IPS DF 6.9 (cell line): Measurements from ENCODE around the gene SOCS7.
"Not testable (repeated sequence)": the region's sequence is repeated elsewhere in the genome, so short reads cannot be mapped to it uniquely, and the experiment has no call there.

Experiments
- DNase-seq: peaks from one replicate; pipeline ENCODE4 v3.0.0-alpha.2; 2013; ENCODE audit warnings: low read depth, low spot score
- H3K27ac ChIP-seq: one replicate; pipeline ENCODE4 v1.5.1; 2013; ENCODE audit warnings: low read length, control low read depth
- H3K27me3 ChIP-seq: 2 replicates; pipeline ENCODE4 v1.6.1; 2013; ENCODE audit warnings: mild to moderate bottlenecking, low read length; ENCODE audit not compliant: control insufficient read depth, insufficient read depth
- H3K36me3 ChIP-seq: 2 replicates; pipeline ENCODE4 v1.6.1; 2013; ENCODE audit warnings: low read length; ENCODE audit not compliant: control insufficient read depth, insufficient read depth
- H3K4me1 ChIP-seq: 2 replicates; pipeline ENCODE4 v1.6.1; 2013; ENCODE audit warnings: low read length; ENCODE audit not compliant: control insufficient read depth, insufficient read depth
- H3K4me3 ChIP-seq: 2 replicates; pipeline ENCODE4 v1.5.1; 2013; ENCODE audit warnings: mild to moderate bottlenecking, low read length
- H3K9me3 ChIP-seq: 2 replicates; pipeline ENCODE4 v1.6.1; 2013; ENCODE audit warnings: low read length, inconsistent platforms; ENCODE audit not compliant: control insufficient read depth, insufficient read depth
- WGBS: extraction: QIAGEN DNeasy Blood & Tissue Kit; methylation state at CpG from one replicate; pipeline ENCODE4 v1.1.7; 2013; ENCODE audit warnings: mixed read lengths, missing lambda C conversion rate; ENCODE audit not compliant: insufficient read length, insufficient coverage; 5-methylcytosine and 5-hydroxymethylcytosine counted together

Gene SOCS7

DNA sequence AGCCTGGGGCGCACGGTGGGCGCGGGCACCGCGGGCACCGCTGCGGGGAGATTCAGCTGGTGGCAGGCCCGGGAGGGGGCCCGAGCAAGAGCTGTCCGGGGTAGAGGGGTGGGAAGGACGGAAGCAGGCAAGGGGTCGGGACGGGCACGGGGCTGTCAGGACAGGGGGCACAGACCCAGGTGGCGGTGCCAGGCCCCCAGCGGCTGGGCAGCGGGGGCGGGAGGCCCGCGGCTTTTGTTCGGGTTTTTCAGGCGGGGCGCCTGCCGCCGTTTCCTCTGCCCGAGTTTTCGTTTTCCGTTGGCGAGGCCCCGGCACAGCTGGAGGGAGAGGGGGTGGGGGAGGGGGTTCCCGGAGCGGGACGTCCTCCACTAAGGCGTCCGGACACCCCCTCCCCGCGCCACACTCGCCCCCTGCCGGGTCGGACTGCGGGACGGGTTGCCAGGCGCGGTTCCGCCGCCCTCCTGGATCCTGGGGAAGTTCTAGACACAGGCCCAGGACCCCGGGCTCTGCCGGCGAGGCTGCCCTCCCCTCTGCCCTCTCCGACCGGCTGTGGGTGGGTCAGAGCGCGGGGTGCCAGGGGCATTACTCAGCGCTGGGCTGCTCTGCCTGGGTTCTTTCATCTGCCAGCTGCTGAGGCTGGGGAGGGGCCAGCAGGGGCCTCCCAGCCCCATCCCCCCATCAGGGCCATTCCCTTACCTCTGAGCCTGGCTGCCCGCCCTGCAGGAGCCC lies 77.2 kb downstream of the SOCS7 start:
- Histone ChIP-seq H3K4me3 (peak overlapping the region; percentile 50), H3K9me3 (no peaks in the 10 kb centered on the region), H3K27me3 (no peaks in the 10 kb centered on the region), H3K4me1 (peaks cover 16% of the 10 kb centered on the region), H3K36me3 (no peaks in the 10 kb centered on the region), H3K27ac (no peak overlapping the region)
- no peak for DNase-seq
- WGBS = no CpG with 5 or more reads among the region's 56 CpGs

DNA sequence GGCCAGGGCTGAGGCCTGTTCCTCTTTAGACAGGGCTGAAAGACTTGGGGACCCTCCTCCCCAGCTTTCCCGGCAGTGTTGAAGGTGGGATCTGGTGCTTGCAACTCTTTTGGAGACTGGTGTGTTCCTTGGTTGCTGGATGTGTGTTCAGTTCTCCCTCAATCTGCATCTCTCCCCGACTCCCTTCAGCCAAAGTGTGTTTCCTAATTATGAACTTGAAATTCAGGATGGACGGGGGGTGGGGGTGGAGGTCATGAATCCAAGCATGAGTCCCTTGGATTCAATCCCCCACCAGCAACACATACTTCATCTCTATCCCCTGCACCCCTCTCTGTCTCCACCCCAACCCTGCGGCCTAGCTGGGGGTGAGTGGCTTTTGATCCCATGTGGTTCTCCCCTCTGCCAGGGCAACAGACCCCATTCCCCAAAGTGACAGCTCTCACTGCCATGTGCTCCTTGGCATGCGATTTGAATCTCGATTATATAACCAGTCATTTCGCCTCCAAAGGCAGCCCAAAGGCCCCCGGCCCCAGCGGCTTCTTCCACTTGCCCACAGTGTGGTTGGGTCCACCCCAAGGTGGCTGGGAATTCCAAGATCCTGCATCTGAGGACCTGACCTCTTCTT lies 77.9 kb downstream of the SOCS7 start:
- Histone ChIP-seq H3K36me3 (no peaks in the 10 kb centered on the region), H3K27me3 (no peaks in the 10 kb centered on the region), H3K4me1 (peaks cover 19% of the 10 kb centered on the region), H3K4me3 (peak overlapping the region; percentile 50; the same call in 1 of the 2 replicates), H3K27ac (no peak overlapping the region), H3K9me3 (no peaks in the 10 kb centered on the region)
- DNase-seq = no peak
- no CpG with 5 or more reads among the region's 9 CpGs for WGBS

DNA sequence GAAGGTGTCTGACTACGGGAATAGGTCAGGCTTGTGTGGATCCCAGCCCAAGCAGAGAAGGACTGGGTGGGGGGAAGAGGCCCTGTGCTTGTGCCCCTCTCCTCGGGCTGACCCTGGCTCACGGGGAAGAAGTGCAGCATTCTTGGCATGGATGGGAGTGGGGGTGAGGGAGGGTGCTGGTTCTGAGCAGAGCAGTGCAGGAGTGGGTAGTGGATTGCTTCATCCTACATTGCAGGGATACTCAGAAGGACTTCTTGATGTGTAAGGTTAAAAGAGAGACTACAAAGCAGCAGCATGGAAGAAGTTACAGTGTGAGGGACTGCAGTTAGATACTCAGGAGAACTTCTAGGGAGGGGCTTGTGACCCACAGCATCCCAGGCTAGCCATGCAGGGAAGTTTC lies 78.7 kb downstream of the SOCS7 start:
- Histone ChIP-seq H3K27ac (no peak overlapping the region), H3K4me1 (peaks cover 20% of the 10 kb centered on the region), H3K36me3 (no peaks in the 10 kb centered on the region), H3K27me3 (no peaks in the 10 kb centered on the region), H3K9me3 (no peaks in the 10 kb centered on the region), H3K4me3 (no peak overlapping the region)
- no CpG with 5 or more reads among the region's 3 CpGs for WGBS
- DNase-seq = no peak

DNA sequence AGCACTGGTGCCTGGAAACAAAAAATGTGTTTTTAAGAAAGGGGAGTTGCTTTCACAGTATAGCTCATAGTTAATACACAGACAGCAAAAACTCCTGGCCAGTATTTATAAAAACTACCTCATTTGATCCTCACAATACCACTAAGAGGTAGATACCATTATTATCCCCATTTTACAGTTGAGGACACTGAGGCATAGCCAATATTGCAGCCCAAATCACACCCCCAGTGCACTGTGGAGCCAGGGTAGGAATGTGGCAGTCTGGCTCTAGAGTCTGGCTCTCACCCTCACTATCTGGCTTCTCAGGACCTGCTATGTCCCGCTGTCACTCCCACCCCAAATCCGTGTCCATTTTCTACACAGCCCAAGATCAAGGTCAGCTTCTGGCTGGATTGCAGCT lies 79.2 kb downstream of the SOCS7 start:
- H3K9me3 ChIP-seq = no peaks in the 10 kb centered on the region
- H3K4me1 ChIP-seq = peaks cover 16% of the 10 kb centered on the region
- no peak overlapping the region for H3K4me3 ChIP-seq
- WGBS = no CpG with 5 or more reads among the region's 2 CpGs
- no peaks in the 10 kb centered on the region for H3K27me3 ChIP-seq
- H3K36me3 ChIP-seq = no peaks in the 10 kb centered on the region
- no peak for DNase-seq
- H3K27ac ChIP-seq = no peak overlapping the region

DNA sequence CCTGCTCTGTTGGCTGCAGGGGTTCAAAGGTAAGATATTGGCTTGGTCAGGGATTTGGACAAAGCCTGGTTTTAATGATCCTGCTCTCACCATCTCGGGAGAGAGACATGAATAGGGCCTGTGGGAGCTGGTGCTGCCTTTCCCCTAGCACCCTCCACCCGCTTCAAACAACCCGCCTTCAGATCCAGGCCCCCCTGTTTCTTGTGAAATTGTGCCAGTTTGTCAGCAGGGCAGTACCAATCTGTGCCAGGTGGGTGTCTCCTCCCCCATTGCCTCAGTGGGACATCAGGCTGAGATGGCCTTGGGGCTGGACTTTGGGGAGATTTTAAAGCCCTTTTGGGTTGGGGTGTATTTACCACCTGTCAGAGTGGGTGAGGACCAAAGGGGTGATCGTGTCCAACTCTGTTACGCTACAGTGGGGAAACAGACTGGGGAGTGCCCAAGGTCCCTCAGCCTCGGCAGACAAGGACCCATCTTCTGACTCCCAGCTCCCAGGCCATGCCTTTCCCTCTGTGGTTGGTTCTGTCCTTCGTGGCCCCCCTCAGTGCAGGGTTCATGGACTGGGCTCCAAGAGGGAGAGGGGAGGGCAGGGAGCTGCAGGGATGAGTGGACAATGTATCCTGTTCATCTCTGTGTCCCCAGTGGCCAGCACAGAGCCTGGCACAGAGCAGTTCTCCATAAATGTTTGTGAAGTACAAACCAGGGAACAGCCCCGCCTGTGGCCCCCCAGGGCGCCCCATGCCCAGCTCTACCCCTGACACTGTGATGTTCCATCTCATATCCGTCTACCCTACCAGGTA lies 79.9 kb downstream of the SOCS7 start:
- WGBS = no CpG with 5 or more reads among the region's 10 CpGs
- Histone ChIP-seq H3K27me3 (no peaks in the 10 kb centered on the region), H3K4me1 (peaks cover 14% of the 10 kb centered on the region), H3K4me3 (no peak overlapping the region), H3K9me3 (no peaks in the 10 kb centered on the region), H3K27ac (no peak overlapping the region), H3K36me3 (no peaks in the 10 kb centered on the region)
- no peak for DNase-seq

DNA sequence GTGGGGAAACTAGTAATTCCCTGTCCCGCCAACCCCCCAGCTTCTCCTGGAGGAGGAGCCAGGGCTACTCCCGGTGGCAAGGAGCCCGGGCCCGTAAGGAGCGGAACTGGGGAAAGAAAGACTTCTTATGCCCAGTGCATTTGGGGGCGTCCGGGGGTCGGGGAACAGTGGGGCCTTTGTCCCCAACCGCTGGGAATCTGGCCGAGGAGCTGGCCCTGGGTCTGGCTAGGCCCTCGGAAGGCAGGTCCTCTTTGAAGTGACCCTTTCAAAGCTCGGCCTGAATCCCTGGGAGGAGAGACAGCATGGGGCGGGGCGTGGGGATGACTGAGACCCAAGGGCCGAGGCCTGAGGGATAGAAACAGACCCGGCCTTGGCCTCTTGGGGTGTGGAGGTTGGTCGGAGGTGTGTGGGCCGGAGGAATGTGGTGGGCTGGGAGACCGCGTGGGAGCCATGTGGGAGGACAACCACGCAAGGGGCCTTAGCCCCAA lies 82.6 kb downstream of the SOCS7 start:
- Histone ChIP-seq H3K4me3 (no peak overlapping the region), H3K36me3 (no peaks in the 10 kb centered on the region), H3K9me3 (no peaks in the 10 kb centered on the region), H3K27me3 (no peaks in the 10 kb centered on the region), H3K4me1 (peaks cover 12% of the 10 kb centered on the region), H3K27ac (no peak overlapping the region)
- no CpG with 5 or more reads among the region's 21 CpGs for WGBS
- DNase-seq = no peak

DNA sequence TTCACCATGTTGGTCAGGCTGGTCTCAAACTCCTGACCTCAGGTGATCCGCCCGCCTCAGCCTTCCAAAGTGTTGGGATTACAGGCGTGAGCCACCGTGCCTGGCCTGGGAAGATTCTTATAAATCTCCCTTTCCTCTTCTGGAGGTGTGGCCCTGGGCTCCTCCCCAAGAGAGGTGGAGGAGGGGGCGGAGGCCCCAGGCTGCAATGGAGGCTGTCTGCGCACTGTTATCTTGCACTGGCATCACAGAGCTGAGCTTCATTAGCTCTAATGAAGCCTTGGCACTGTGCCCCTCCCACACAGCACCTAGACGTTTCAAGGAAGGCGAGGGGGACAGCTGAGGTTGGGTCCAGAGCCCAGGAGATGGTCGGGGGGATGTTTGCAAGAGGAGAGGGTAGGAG lies 84.2 kb downstream of the SOCS7 start:
- Histone ChIP-seq H3K27me3 (no peaks in the 10 kb centered on the region), H3K27ac (no peak overlapping the region), H3K9me3 (no peaks in the 10 kb centered on the region), H3K4me3 (no peak overlapping the region), H3K4me1 (peaks cover 9% of the 10 kb centered on the region), H3K36me3 (no peaks in the 10 kb centered on the region)
- DNase-seq = no peak
- no CpG with 5 or more reads among the region's 9 CpGs for WGBS

DNA sequence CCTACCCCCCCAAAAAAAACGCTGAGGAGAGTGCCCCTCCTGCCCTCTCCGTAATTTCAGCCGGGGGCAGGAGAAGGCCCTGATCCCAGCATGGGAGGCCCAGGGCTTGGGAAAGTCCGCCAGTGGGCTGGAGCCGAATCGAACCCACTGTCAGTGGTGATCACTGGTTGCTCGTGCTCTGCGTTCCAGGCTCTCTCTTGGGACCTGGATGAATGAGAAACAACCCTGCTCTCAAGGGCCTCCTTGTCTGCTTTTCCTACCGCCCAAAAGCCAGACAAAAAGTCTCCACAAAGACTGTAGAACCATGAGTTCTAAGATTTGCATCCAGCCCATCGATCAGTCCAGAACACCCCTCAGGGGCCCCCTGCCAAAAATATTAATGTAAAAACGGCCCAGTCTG lies 84.7 kb downstream of the SOCS7 start:
- Histone ChIP-seq H3K27ac (no peak overlapping the region), H3K4me3 (no peak overlapping the region), H3K9me3 (no peaks in the 10 kb centered on the region), H3K36me3 (no peaks in the 10 kb centered on the region), H3K27me3 (no peaks in the 10 kb centered on the region), H3K4me1 (peaks cover 13% of the 10 kb centered on the region)
- no CpG with 5 or more reads among the region's 11 CpGs for WGBS
- DNase-seq = no peak

DNA sequence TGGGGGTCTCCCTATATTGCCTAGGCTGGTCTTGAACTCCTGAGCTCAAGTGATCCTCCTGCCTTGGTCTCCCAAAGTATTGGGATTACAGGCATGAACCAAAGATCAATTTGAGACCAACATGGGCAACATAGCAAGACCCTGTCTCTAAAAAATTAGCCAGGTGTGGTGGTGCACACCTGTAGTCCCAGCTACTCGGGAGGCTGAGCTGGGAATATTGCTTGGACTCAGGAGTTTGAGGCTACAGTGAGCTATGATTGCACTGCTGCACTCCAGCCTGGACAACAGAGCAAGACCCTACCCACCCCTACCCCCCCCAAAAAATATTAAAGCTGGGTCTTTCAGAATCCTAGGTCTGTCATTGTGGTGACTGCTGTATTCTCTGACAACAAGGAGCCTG lies 85.7 kb downstream of the SOCS7 start:
- H3K27ac ChIP-seq, H3K27me3 ChIP-seq, H3K9me3 ChIP-seq, H3K36me3 ChIP-seq, DNase-seq, H3K4me3 ChIP-seq: not testable (repeated sequence)
- no CpG with 5 or more reads among the region's 1 CpG for WGBS
- peaks cover 17% of the 10 kb centered on the region for H3K4me1 ChIP-seq

DNA sequence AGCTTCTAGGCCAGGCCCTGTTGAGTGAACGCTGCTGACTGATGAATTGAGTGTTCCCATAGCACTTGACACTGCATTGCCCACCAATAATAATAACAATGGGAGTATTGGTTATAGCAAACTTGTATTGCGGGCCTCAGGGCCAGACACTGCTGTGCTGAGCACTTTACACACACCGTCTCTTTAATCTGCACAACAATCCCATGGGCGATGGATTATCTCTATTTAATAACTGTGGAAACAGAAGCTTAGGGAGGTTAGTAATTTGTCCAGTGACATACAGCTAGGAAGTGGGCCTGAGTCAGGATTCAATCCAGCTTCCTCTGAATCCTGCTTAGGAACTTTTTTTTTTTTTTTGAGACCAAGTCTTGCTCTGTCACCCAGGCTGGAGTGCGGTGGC lies 87.8 kb downstream of the SOCS7 start:
- Histone ChIP-seq H3K9me3 (no peaks in the 10 kb centered on the region), H3K27ac (no peak overlapping the region), H3K4me1 (peaks cover 17% of the 10 kb centered on the region), H3K36me3 (no peaks in the 10 kb centered on the region), H3K27me3 (no peaks in the 10 kb centered on the region), H3K4me3 (no peak overlapping the region)
- no peak for DNase-seq
- WGBS = no CpG with 5 or more reads among the region's 5 CpGs
